ENCODE data around the gene SLC22A14.
"Not testable (repeated sequence)": the region's sequence is repeated elsewhere in the genome, so short reads cannot be mapped to it uniquely, and the experiment has no call there.

SLC22A14 gene

DNA sequence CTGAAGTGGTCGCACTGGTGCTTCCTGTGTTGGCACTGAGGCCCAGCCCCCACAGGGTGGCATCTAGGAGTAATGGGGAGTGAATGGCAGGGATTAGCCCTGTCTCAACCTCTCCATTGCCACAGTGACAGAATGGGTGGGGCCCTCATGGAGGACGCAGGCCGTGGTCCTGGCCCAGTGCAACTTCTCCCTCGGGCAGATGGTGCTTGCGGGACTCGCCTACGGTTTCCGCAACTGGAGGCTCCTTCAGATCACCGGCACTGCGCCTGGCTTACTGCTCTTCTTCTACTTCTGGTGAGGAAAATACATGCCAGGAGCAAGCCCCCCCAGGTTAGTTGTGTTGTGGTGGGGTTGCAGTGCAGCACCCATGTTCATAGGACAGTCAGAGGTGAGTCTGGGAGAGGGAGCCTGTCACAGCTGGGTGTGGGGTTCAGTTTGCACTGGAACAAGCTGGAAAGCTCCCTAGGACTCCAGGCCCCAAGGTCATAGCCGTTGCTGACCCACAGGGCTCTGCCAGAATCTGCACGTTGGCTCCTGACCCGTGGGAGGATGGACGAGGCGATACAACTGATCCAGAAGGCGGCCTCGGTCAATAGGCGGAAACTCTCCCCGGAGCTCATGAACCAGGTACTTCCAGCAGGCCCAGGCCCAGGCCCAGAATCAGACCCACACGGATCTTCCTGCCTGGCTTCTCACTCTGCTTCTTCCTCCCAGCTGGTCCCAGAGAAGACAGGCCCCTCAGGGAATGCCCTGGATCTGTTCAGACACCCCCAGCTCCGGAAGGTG is 7.0 kb upstream of the SLC22A14 start:
- DNase-seq = no peak

- no peak for DNase-seq
Observed at GRCh38 chr3:38275658-38276057, 6.4 kb upstream of the SLC22A14 start.

GRCh38 chr3:38276081-38276916 is 5.8 kb upstream of the SLC22A14 start:
- DNase-seq = no peak

DNA sequence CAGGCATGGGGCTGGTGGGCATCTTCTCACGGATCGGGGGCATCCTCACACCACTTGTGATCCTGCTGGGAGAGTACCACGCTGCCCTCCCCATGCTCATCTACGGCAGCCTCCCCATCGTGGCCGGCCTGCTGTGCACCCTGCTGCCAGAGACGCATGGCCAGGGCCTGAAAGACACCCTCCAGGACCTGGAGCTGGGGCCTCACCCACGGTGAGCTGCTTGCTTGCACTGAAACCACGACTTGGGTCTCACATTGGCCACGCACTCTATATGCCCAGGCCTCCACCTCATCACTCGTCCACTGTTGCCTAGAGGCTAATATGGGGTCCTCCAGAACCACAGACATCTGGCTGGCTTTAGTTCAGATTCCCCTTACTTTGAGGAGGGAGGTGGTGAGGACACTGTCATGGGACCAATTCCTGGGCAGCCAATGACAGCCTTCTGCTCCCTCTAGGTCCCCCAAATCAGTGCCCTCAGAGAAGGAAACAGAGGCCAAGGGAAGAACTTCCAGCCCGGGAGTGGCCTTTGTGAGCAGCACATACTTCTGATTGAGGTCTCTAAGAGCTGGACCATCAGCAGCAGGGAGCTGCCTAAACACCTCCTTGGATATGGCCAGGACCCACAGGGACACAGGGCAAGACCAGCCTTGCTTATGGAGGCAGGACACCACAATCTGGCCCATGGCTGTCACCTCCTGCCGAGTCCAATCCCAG is 5.0 kb upstream of the SLC22A14 start:
- DNase-seq = no peak

GRCh38 chr3:38278841-38279240 is 3.3 kb upstream of the SLC22A14 start:
- DNase-seq = no peak

DNA sequence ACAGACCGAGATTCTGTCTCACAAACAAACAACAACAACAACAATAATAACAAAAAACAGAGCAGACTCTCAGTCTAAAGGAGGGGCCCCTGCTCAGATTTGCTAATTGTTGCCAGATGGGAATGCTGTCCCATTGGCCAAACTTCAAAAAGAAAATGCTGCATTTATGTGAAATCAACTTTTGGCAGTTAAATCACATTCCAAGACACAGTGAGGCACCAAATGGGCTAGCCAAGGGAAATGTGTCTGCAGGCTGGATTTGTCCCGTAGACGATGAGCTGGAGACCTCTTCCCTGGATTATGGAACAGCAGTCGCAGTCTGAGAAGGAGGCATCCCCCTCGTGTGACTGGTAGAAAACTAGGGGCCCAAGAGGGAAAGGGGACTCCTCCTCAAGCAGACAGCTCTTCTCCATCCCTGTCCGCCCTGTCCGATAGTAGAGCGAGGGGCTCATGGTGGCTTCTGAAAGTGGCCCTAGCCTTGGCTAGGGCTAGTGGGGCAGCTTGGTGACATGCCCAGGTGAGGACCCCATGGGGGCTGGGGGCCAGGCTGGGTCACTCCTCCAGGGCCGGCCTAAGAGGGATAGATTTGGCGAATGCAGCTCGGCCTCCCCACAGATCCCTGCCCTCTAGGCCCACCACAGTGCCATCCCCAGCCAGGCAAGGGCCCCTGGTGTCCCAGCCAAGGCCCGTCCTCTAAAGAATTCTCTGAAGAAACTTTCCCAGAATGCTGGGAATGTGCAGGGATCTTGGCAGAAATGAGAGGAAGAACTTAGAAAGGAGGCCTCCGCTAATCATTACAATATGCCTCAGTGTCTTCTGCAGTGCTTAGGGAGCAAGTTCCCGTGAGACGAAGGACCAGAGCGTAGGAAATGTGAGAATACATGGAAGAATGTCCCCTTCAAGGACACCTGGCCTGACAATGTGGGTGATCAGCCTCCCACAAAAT is 2.0 kb downstream of the SLC22A14 start:
- DNase-seq = no peak

- no peak for DNase-seq
Observed at GRCh38 chr3:38284756-38285150, 2.7 kb downstream of the SLC22A14 start.

GRCh38 chr3:38289286-38290217 is 7.5 kb downstream of the SLC22A14 start:
- not testable (repeated sequence) for DNase-seq

GRCh38 chr3:38297053-38297452 is 15.0 kb downstream of the SLC22A14 start:
- not testable (repeated sequence) for DNase-seq

- no peak for DNase-seq
Observed at GRCh38 chr3:38297537-38297936, 15.4 kb downstream of the SLC22A14 start.

DNA sequence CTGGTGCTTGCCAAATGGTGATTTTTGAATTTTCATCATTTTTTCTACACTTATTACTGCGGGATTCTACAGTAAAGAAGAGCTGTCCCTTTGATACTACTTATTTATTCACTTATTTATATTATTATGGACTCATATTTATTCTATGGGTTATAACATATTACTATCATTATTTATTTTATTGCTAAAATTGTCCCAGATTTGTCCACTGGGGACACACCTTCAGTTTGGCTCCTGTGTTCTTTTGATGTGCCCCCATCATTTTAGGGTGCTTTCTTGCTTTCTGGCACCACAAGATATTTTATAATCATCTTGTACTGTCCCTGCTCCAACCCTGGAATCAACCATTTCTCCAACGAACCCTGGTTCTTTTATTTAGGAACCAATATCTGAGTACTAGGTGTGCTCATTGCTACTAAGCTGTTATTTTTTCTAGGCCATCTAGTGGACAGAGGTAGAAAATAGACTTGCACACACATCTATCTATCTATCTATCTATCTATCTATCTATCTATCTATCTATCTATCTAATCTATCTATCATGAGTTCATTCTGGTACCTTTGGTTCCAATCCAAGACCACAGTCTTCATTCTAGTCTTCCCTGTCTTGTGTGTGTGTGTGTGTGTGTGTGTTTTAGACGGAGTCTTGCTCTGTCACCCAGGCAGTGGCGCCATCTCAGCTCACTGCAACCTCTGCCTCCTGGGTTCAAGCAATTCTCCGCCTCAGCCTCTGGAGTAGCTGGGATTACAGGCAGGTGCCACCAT is 16.0 kb downstream of the SLC22A14 start:
- peak; percentile 1 for DNase-seq

DNA sequence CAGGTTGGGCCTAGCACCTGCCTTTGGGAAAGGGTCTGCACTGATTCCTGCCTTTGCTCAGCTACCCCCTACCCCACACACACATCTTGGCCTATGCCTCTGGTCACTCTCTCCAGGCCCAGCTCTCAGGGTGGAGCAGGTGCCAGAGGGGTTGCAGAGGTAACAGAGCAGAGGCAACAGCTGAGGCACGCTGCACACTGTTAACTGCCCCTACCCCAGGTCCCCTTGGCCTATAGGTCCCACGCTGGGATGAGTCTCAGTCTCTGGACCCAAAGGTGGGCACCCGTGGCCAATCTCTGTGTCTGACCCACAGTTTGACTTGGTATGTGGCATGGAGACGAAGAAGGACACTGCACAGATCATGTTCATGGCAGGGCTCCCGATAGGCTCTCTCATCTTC is 24.8 kb downstream of the SLC22A14 start:
- no peak for DNase-seq

DNA sequence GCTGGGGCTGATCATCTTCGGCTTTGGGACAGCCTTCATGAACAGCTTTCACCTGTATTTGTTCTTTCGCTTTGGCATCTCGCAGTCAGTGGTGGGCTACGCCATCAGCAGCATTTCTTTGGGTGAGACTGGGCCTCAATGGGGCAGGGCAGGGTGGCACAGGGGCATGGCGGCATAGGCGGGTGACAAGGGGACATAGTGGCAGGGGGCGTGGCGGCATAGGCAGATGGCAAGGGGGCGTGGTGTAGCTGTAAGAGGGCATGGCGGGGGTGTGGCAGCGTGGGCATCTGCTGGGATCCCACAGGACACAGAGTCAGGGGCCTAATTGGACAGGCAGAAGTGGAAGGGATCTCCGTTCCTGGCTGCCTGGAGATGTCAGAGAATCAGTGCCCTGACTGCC is 25.5 kb downstream of the SLC22A14 start:
- no peak for DNase-seq

DNA sequence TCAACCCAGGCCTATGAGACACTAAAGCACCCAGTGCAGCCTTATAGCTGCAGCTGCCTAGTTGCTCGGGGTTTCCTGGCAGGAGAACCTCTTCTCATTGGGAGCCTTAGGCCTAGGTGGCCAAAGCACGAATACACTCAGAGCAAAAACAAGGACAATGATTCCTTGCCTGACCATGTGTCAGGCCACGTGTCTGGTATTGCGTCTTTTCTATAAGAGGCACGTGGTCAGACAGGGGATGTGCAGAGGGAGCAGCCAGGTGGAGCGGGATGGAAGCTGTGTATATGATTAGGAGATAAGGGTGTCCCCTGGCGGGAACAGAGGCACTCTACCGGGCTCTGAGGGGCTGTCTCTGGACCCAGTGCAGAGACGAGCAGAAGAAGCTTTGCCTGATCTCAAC is 26.4 kb downstream of the SLC22A14 start:
- no peak for DNase-seq

DNA sequence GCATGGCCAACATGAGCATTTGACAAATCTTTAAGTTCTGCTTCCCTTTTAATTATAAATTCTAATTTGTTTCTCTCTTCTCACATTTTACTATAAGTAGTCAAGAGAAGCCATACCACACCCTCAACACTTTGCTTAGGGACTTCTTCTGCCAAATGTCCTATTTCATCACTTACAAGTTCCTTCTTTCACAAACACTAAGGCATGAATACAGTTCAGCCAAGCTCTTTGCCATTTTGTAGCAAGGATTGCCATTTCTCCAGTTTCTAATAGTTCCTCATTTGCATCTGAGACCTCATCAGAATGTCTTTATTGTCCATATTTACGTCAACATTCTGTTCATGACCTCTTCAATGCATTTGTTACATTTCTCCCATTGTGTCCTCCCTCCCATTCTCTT is 29.4 kb downstream of the SLC22A14 start:
- DNase-seq = no peak

DNA sequence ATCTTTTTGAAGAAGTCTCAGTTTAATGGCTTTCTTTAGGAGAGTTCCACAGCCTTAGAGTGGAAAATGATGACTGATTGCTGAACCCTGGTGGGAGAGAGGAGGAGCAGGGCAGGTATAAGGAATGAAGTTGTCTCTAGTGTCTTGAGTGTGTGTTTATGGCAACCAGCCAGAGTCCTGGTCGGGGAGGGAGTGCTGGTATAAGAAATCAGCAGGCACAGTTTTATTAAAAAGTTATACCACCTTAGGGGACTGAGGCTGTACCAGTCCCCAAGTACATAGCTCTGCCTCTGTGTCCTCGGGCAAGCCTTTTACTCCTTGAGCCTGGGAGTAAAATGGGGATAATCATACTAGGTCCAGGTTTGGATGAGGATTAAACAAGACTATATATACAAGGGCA is 29.8 kb downstream of the SLC22A14 start:
- no peak for DNase-seq

GRCh38 chr3:38312356-38312755 is 30.3 kb downstream of the SLC22A14 start:
- DNase-seq = no peak

DNA sequence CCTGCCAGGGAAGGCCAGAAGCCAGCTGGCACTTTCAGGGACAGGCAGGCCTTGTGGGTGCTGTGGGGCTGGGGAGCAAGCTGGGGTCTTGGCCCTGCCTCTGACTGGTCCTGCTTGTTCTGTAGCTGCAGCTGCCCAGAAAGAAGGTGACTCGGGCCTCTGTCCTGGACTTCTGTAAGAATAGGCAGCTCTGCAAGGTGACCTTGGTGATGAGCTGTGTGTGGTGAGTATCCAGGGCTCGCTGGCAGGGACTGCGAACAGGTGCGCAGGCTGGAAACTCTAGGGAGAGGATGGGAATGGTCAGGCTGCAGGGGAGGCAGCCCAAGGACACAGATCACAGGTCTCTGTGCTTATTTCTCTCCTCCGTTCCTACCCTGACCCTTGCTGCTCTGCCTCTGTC is 31.2 kb downstream of the SLC22A14 start:
- DNase-seq = no peak

DNA sequence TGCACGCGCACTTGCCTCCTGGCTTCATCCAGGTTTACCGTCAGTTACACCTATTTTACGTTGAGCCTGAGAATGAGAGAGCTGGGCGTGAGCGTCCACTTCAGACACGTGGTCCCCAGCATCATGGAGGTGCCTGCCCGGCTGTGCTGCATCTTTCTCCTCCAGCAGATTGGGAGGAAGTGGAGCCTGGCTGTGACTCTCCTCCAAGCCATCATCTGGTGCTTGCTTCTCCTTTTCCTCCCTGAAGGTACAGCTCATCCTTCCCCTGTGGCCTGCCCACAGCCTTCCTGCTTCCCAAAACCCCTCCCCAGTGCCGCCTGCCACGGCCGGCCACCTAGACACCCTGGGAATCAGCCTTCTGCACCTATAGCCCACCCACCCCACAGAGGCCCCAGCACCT is 31.6 kb downstream of the SLC22A14 start:
- no peak for DNase-seq

- DNase-seq = no peak
Observed at GRCh38 chr3:38314112-38314763, 32.1 kb downstream of the SLC22A14 start.

Measured in NCI-H2171 treated with DMSO at 0.1 percent for 48 hours (cell line).